Suppressor macrophage (primary cell): Measurements from ENCODE around the gene PON3.

ENCODE experiments used
- DNase-seq, 4 experiments: peaks; one replicate each; pipeline ENCODE4 v3.0.0-alpha.2; 2020 to 2022
- total RNA-seq, 17 experiments: gene quantifications; one replicate each; lab custom pipeline; 2026; ENCODE audit warnings: mixed read lengths in 6 of 17, inconsistent platforms in 3 of 17; lab: John Stamatoyannopoulos, UW

The PON3 gene
- 0 to 2.3 (median 0) reads per million in 17 experiments for total RNA-seq

GRCh38 chr7:95396136-95397032 lies at the start of gene PON3:
Gene PON3, minus strand, starts transcription at chr7:95396375. Its CDS starts 25 bp downstream, at chr7:95396350.
- peak; percentile 34 to 53 (median 37) for DNase-seq

- no peak for DNase-seq
Observed at GRCh38 chr7:95444796-95445195, 48.6 kb upstream of the PON3 start.

DNA sequence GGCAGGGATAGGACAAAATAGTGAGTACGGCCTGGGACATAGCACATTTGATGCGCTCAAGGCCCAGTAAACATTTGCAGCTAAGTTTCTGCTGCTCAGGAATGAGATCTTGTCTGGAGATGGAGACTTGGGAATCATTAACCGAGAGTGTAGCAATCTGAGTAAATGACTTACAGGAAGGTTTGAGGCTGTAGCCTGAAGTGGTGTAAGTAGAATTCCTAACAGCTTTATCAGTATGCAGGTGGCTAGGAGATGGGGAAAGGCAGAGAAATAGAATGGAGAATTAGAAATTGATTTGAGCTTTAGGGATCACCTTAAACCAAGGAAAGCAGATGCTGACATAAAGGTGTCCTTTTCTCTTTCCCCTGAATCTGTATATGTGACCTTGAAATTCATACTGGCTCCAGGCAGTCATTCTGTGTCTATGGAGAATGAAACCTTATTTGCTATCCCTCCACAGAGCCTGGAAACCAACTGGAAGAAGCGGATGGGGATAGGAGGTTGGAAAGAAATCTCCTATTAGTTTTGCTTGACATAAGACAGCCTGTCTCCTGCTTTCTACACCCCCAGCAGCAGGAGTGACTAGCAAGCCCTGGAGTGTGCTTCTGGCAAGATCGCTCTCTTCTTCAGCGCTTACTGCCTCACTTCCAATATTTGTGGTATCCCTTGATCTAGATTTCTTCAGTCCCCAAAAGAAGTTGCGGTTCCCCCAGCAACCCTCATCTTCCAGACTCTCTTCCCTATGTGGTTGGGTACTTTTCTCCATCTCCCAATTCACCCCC lies 45.1 kb upstream of the PON3 start:
- no peak for DNase-seq

DNA sequence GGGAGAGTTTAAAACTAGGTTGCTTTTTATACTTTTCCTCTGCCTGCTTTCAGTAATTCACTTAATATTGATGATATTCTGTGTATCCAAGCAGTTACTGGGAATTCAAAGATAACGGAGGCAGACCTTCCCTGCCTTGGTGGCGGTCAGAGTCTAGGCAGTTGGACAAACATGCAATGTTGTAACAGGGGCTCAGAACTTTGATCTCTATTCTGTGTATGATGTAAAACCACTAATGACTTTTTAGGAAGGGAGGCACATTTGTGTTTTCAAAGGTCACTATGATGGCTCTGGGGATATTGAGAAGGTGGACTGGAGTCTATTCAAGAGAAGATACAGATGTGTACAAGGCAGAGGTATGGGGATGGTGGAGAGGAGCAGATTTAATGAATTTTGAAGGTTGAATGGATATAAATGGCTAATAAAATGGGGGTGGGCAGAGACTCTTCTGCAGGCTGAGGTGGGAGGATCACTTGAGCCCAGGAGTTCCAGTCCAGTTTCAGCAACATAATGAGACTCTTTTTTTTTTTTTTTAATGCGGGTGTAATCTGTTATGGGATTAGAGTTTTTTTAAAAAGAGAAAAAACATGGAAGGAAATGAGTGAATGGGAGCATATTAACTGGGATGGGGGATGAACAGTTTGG lies 44.3 kb upstream of the PON3 start:
- no peak for DNase-seq

GRCh38 chr7:95436407-95436806 lies 40.2 kb upstream of the PON3 start:
- peak in 2 of 4 experiments; percentile 2 to 10 for DNase-seq

DNA sequence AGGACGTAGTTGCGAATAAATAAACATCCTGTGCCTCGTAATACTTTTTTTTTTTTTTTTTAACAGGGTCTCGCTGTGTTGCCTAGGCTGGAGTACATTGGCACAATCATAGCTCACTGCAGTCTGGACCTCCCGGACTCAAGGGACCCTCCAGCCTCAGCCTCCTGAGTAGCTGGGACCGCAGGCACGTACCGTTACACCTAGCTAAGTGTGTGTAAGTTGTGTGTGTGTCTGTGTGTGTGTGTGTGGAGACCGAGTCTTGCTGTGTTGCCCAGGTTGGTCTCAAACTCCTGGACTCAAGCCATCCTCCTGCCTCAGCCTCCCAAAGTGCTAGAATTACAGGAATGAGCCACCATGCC lies 39.2 kb upstream of the PON3 start:
- DNase-seq: no peak

GRCh38 chr7:95434557-95435421 lies 38.6 kb upstream of the PON3 start, which contains the start of gene PON2:
Gene PON2, minus strand, starts transcription at chr7:95435028. Its CDS starts 77 bp downstream, at chr7:95434951.
- peak; percentile 78 to 92 (median 85) for DNase-seq

GRCh38 chr7:95433952-95434556 lies 37.9 kb upstream of the PON3 start:
- peak in 3 of 4 experiments; percentile 1 to 27 (median 4) for DNase-seq

DNA sequence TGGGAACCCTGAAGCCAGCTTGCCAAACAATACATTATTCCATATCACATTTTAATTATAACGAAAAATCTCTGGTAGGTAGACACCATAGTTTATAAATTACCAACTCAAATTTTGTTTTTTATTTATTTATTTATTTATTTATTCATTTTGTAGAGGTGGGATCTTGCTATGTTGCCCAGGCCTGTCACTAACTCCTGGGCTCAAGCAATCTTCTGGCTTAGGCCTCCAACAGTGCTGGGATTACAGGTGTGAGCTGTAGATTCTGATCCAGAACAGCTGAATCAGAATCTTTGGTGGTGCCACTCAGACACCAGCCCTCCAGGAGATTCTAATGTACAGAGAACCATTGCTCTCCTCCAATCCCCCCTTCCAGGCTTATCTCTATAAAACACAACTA lies 37.0 kb upstream of the PON3 start:
- no peak for DNase-seq

DNA sequence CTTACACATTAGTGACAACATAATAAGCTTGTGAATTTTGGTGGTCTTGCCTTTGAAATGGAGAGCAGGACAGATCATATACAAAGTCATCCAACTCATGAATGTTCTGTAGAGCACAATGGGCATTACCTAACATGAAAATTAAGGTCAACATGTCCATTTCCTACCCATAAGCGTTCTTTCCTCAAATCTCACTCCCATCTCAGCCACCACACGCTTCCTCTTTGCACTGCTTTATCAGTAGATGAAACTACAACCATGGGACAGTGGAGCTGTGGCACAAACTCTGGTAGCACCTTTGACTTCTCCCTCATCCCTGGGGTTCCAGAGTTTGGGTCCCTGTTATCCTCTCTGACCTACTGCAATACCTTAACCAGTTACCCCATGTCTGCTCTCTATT lies 36.4 kb upstream of the PON3 start:
- peak in 2 of 4 experiments; percentile 10 for DNase-seq

DNA sequence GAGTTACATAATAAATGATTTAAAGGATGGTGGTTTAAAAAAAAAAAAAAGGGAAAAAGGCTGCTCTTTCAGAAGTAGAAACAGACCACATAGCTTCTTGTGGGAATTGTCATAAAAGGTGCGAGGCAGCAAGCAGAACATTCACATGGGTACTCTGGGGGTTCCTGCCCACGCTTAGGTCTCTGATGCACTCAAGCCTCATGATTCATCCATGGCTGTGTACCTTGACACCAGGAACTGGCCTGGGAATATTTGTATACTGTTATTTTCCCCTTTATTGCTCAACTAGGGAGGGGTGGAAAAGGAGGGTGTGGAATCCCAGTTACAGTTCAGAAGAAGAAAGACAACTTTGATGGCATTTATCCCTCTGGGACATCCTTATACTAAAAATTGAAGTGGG lies 34.7 kb upstream of the PON3 start:
- no peak for DNase-seq

- DNase-seq: no peak
Observed at GRCh38 chr7:95429241-95429990, 33.2 kb upstream of the PON3 start.

DNA sequence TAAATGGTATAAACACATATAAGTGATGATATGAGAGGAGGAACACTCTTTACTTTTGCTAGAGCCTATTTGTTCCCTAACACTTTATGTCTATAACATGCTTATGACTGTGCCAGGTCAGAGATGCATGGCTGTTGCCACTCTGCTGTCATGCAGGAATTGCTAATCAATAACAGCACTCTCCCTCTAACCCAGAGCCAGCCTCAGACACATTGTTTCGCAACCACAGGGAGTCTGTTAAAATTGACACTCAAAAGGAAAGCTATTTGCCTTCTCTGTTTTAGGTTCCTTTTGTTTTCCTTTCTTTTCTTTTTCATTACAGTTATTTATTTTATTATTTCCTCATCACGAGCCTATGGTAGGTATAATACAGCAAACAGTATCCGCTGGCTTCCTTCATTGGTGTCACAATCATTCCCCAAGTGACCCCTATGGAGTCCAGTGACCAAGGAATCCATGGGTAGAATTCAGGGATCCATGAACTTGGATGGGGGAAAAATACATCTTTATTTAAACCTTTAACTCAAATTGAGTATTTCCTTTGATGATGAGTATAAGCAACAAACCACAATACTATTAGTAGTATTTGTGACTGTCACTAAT lies 31.8 kb upstream of the PON3 start:
- DNase-seq: no peak

DNA sequence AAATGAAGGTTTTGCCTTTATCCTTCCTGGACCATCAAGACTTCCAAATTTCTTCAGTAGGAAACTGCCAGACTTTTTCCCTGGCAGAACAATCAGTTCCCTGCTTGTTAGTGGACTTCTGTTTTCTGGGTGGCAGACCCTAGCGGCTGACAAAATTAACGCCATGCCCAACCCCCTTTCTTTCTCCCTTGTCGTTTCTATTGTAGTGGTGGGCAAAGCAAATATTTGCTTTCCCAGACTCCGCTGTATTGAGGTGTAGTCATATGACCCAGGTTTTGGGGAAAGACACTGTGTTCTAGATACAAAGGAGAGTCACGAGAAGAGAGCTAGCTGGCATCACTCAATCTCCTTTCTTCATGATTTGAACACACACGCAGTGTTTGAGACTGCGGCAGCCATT lies 31.0 kb upstream of the PON3 start:
- no peak for DNase-seq

DNA sequence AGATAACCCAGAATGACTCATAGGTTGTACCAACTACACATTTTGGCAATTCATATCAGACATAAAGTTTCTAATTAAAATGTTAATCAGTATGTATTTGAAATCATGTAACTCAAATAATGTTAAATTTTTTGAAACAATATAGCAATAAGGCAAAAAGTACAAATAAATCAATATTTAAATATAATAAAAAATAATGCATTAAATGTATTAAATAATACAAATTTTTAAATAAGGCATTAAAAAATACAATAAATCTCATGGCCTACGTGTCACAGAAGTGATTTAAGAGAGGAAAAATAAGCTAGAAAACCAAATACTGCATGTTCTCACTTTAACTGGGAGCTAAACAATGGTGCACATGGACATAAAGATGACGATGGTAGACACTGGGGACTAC lies 29.5 kb upstream of the PON3 start:
- DNase-seq: no peak

DNA sequence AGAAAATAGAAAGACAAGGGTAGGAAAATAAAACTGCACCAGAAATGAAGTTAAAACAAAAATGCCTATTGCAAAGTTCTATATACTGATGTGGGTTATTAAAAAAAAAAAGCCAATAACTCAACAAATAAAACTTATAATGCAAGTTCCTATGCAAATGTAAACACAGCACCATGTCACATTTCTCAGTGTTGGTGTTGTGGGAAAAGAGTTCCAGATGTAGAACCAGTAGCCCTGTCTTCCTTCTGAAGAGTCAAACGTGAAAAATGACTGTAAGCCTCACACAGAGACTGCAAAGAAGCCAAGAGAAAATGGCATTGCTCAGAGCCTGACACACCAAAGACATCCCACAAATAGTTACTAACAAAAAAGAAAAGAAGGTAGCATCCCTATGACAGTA lies 28.5 kb upstream of the PON3 start:
- DNase-seq: no peak

DNA sequence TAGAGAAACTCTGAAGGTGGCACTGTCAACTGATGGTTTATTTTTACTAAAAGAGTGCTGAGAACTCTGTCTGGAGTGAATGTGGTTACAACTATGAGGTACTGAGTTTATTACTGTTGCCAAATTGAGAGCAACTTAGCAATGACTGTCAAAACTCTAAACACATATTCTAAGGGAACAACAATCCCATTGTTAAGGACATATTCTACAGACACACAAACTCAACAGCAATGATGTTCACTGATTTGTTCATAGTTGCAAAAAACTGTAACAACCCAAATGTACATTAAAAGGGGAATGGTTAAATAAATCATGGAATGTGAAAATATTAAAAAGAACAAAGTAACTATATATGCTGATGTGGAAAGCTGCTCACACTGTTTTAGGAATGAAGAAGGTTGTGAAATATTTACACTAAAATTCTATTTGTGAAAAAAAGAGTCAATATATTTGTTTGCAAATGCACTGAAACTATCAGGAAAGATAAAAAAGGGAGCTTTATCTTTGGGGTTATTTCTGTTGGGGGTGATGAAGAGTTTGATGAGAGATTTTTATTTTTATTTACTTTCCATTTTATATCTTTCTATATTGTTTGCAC lies 25.8 kb upstream of the PON3 start:
- no peak for DNase-seq

DNA sequence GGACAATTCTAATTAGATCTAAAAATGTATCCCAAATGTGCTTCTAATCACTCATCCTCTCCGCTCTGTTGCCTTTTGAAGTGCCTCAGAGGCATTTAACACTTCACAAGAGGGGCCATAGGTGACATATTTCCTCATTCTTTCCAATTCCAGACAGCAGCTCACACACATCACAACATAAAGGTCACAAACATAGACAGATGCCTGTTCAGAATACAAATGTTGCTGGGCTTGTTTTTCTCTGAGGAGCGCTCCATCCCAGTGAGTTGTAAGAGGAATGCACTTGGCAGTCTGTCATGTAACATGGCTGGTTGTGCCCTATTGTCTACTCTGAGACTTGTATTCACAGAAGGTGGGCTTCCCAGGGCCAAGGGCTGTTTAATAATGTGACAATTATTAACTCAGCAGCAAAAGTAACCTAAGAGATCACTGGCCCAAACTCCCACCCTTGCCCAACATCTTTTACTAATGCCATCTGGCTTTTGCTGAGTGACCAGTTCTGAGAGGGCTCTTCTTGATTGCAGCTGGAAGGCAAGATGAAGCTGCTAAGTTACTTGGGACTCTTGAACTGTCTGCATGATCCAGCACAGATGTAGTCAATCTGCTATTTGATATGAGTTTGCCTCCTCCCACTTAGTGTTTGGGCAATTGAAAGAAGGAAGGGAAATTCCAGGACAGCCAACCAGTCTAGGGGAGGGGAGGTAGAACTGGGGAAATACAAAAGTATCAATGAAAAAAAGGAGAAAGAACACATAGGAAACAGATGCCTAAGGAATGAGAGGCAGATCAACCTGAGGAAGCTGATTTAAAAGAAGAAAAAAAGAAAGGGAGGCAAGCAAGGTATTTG lies 25.0 kb upstream of the PON3 start:
- no peak for DNase-seq

DNA sequence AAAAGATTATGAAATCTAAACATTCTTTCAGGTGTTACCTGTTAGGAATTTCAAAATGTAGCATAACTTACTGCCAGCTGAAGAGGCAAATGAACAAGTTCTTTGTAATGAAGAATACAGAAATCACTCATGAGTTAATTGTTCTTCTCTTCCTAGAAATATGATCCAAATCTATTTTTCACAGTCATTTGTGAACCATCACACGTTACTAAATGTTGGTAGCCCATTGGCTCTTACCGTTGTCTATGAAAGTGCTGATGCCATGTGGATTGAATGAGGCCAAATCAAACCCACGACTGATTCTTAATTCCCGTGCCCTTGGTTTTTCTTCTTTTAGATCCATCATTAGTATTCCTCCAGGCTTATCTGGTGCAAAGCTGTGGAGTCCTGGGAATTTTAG lies 15.9 kb upstream of the PON3 start:
- DNase-seq: no peak
